HEK293 (cell line): ENCODE measurements around the gene SLC26A8.

Source experiments
- CTCF ChIA-PET: fragments of 350-600 bp; formaldehyde crosslinking; extraction: SDS; loops from one replicate; lab custom pipeline; 2021; ENCODE audit warnings: antibody characterized with exemption; lab: Yijun Ruan, JAX
- POLR2A ChIA-PET: fragments of 300-600 bp; formaldehyde crosslinking; extraction: SDS; loops from one replicate; lab custom pipeline; 2020; ENCODE audit warnings: antibody characterized with exemption, inconsistent platforms; lab: Yijun Ruan, JAX
- H3K27ac ChIP-seq: fragments of 200-500 bp; sonication (Bioruptor generic); 2 replicates; pipeline ENCODE4 v1.5.1; 2014; ENCODE audit warnings: low read depth, low read length, control low read depth, inconsistent platforms; ENCODE audit errors: extremely low read depth
- H3K36me3 ChIP-seq, 2 experiments: fragments of 200-500 bp in 1 of 2; sonication (Bioruptor generic) in 1 of 2; 1 replicate in 1 of 2; 2 replicates in 1 of 2; pipeline ENCODE4 v1.5.1; 2014 to 2017; ENCODE audit warnings: inconsistent platforms in 2 of 2, low read length in 2 of 2; ENCODE audit not compliant: control insufficient read depth in 2 of 2, insufficient read depth in 1 of 2
- H3K4me1 ChIP-seq: fragments of 200-500 bp; sonication (Bioruptor generic); 2 replicates; pipeline ENCODE4 v1.5.1; 2014; ENCODE audit warnings: mild to moderate bottlenecking, low read length, inconsistent platforms; ENCODE audit not compliant: control insufficient read depth, insufficient read depth
- H3K4me3 ChIP-seq: 2 replicates; pipeline ENCODE4 v1.5.1; 2011; ENCODE audit warnings: low read depth, mild to moderate bottlenecking, control low read depth, low read length, moderate library complexity
- H3K9me3 ChIP-seq: fragments of 200-500 bp; sonication (Bioruptor generic); 2 replicates; pipeline ENCODE4 v1.5.1; 2014; ENCODE audit warnings: low read depth, low read length, inconsistent platforms; ENCODE audit not compliant: control insufficient read depth, insufficient read depth
- EGR2 ChIP-seq: fragments of 450-650 bp; formaldehyde crosslinking; IDR thresholded peaks from 2 replicates; pipeline ENCODE4 v1.5.1; 2016; ENCODE audit warnings: low read depth, missing biosample characterization, missing genetic modification characterization
- OSR2 ChIP-seq: fragments of 450-650 bp; formaldehyde crosslinking; IDR thresholded peaks from 2 replicates; pipeline ENCODE4 v1.5.1; 2016; ENCODE audit warnings: missing biosample characterization, missing genetic modification characterization
- PRDM1 ChIP-seq: fragments of 450-650 bp; formaldehyde crosslinking; IDR thresholded peaks from 2 replicates; pipeline ENCODE4; 2016; ENCODE audit warnings: missing biosample characterization, missing genetic modification characterization
- SALL2 ChIP-seq: fragments of 450-650 bp; formaldehyde crosslinking; IDR thresholded peaks from 2 replicates; pipeline ENCODE4 v1.5.0; 2017; ENCODE audit warnings: missing biosample characterization, mild to moderate bottlenecking, missing genetic modification characterization, borderline replicate concordance
- SCRT2 ChIP-seq: fragments of 450-650 bp; formaldehyde crosslinking; IDR thresholded peaks from 2 replicates; pipeline ENCODE4 v1.5.1; 2016; ENCODE audit warnings: missing biosample characterization, missing genetic modification characterization
- ZFP37 ChIP-seq: fragments of 450-650 bp; formaldehyde crosslinking; IDR thresholded peaks from 2 replicates; pipeline ENCODE4 v1.5.1; 2016; ENCODE audit warnings: missing biosample characterization, missing genetic modification characterization
- ZNF10 ChIP-seq: fragments of 450-650 bp; formaldehyde crosslinking; IDR thresholded peaks from 2 replicates; pipeline ENCODE4 v1.5.1; 2017; ENCODE audit warnings: missing biosample characterization, missing genetic modification characterization
- ZNF221 ChIP-seq: fragments of 450-650 bp; formaldehyde crosslinking; IDR thresholded peaks from 2 replicates; pipeline ENCODE4 v1.5.1; 2017; ENCODE audit warnings: missing biosample characterization, missing genetic modification characterization, borderline replicate concordance
- ZNF223 ChIP-seq: fragments of 450-650 bp; formaldehyde crosslinking; IDR thresholded peaks from 2 replicates; pipeline ENCODE4 v1.5.1; 2016; ENCODE audit warnings: missing biosample characterization, missing genetic modification characterization
- ZNF24 ChIP-seq: fragments of 450-650 bp; formaldehyde crosslinking; IDR thresholded peaks from 2 replicates; pipeline ENCODE4 v1.5.1; 2016; ENCODE audit warnings: missing biosample characterization, missing genetic modification characterization
- ZNF266 ChIP-seq: fragments of 450-650 bp; formaldehyde crosslinking; IDR thresholded peaks from 2 replicates; pipeline ENCODE4 v1.5.1; 2016; ENCODE audit warnings: missing biosample characterization, missing genetic modification characterization, low read depth
- ZNF292 ChIP-seq: fragments of 450-650 bp; formaldehyde crosslinking; IDR thresholded peaks from 2 replicates; pipeline ENCODE4 v1.5.1; 2016; ENCODE audit warnings: low read depth, missing biosample characterization, missing genetic modification characterization, borderline replicate concordance
- ZNF311 ChIP-seq: fragments of 450-650 bp; formaldehyde crosslinking; IDR thresholded peaks from 2 replicates; pipeline ENCODE4 v1.5.1; 2017; ENCODE audit warnings: missing biosample characterization, missing genetic modification characterization, borderline replicate concordance
- ZNF324 ChIP-seq: fragments of 450-650 bp; formaldehyde crosslinking; IDR thresholded peaks from 2 replicates; pipeline ENCODE4 v1.5.1; 2016; ENCODE audit warnings: missing biosample characterization, missing genetic modification characterization
- ZNF404 ChIP-seq: fragments of 450-650 bp; formaldehyde crosslinking; IDR thresholded peaks from 2 replicates; pipeline ENCODE4 v1.5.1; 2017; ENCODE audit warnings: missing biosample characterization, missing genetic modification characterization
- ZNF501 ChIP-seq: fragments of 450-650 bp; formaldehyde crosslinking; IDR thresholded peaks from 2 replicates; pipeline ENCODE4 v1.5.1; 2016; ENCODE audit warnings: missing biosample characterization, missing genetic modification characterization
- ZNF529 ChIP-seq: fragments of 450-650 bp; formaldehyde crosslinking; IDR thresholded peaks from 2 replicates; pipeline ENCODE4 v1.5.1; 2017; ENCODE audit warnings: missing genetic modification characterization, missing biosample characterization; ENCODE audit not compliant: insufficient replicate concordance
- ZNF544 ChIP-seq: fragments of 450-650 bp; formaldehyde crosslinking; IDR thresholded peaks from 2 replicates; pipeline ENCODE4 v1.5.0; 2017; ENCODE audit warnings: missing biosample characterization, missing genetic modification characterization
- ZNF660 ChIP-seq: fragments of 450-650 bp; IDR thresholded peaks from 2 replicates; pipeline ENCODE4 v1.5.1; 2018; ENCODE audit warnings: missing biosample characterization, mild to moderate bottlenecking, missing genetic modification characterization
- ZNF677 ChIP-seq: fragments of 450-650 bp; IDR thresholded peaks from 2 replicates; pipeline ENCODE4 v1.5.0; 2018; ENCODE audit warnings: missing biosample characterization, mild to moderate bottlenecking, missing genetic modification characterization, moderate library complexity
- ZNF776 ChIP-seq: fragments of 450-650 bp; formaldehyde crosslinking; IDR thresholded peaks from 2 replicates; pipeline ENCODE4 v1.5.0; 2017; ENCODE audit warnings: missing biosample characterization, missing genetic modification characterization, borderline replicate concordance
- TF ChIP-seq, protein P1 (sequence below): fragments of 450-650 bp; formaldehyde crosslinking; IDR thresholded peaks from 2 replicates; pipeline ENCODE4 v1.5.1; 2017; ENCODE audit warnings: missing biosample characterization, mild to moderate bottlenecking, missing genetic modification characterization, moderate library complexity
- TF ChIP-seq, protein P2 (sequence below): fragments of 450-650 bp; formaldehyde crosslinking; IDR thresholded peaks from 2 replicates; pipeline ENCODE4 v1.5.1; 2016; ENCODE audit warnings: missing biosample characterization, missing genetic modification characterization
- TF ChIP-seq, protein P3 (sequence below): fragments of 450-650 bp; formaldehyde crosslinking; IDR thresholded peaks from 2 replicates; pipeline ENCODE4 v1.5.1; 2016; ENCODE audit warnings: missing biosample characterization, missing genetic modification characterization

SLC26A8 gene

DNA sequence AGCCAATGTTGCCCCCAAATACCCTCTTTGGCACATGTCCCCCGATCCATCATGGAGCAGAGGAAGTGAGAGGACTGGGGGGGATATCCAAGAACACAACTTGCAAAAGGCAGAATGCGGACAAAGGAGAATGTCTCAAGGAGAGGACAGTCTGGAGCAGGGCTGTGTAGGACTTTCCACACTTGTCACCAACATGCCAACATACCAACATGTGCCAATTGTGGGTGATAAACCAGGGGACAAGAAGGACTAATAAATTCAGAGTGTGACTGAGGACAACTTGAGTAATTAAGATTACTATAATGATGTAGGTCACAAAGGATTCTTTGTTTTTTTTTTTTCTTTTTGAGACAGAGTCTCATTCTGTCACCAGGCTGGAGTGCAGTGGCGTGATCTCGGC, 8.8 kb downstream of the SLC26A8 start:
- Histone ChIP-seq H3K9me3 (no peaks in the 10 kb centered on the region), H3K4me3 (no peak overlapping the region), H3K4me1 (peaks cover 3% of the 10 kb centered on the region; the same call in 1 of the 2 replicates)
- POLR2A ChIA-PET: no interaction called here
- no peak for TF ChIP-seq OSR2
- TF ChIP-seq ZNF24: no peak
- no peak for TF ChIP-seq ZFP37 (tag by site-specific recombination)
- TF ChIP-seq ZNF311 (tag by site-specific recombination): no peak
- no peak for TF ChIP-seq EGR2 (tag by site-specific recombination)
- TF ChIP-seq ZNF677 (tag by site-specific recombination): no peak
- TF ChIP-seq ZNF660 (tag by site-specific recombination): no peak
- no peak for TF ChIP-seq ZNF223 (tag by site-specific recombination)
- no peak for TF ChIP-seq SALL2
- no peak for TF ChIP-seq ZNF501 (tag by site-specific recombination)
- no peak for TF ChIP-seq ZNF529 (tag by site-specific recombination)
- TF ChIP-seq ZNF776: no peak
- TF ChIP-seq ZNF266: no peak
- TF ChIP-seq, all 188 proteins: peak for 0
- CTCF ChIA-PET: interaction anchor here (0.6 to 2.5 kb wide), 3 partner anchors 27 to 251 kb away, joined by 3 to 10 read pairs (median 3); no protein-coding TSS in a partner anchor
- Histone ChIP-seq H3K36me3 (no peaks in the 10 kb centered on the region), H3K27ac (no peak overlapping the region)

DNA sequence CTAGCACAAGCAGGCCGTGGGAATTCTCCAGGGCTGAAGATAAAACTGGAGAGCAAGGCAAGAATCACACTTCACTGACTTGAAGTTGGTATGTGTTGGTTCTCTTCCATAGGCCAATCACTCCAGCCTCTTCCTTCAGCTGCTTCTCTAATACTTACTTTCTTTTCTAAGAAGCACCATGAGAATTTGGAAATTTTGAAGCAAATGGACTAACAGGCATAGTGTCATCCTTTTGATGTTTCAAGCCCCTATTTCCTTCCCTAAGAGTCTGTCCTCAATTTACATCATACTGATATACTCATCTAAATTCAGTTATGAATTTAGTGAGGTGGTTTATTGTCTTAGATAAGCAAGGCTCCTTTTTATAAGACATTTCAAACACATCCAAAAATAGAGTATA, 24.0 kb downstream of the SLC26A8 start:
- no peaks in the 10 kb centered on the region for H3K9me3 ChIP-seq
- no peak overlapping the region for H3K27ac ChIP-seq
- CTCF ChIA-PET: interaction anchor here (0.9 to 1.1 kb wide), 2 partner anchors 94 to 95 kb away, joined by 3 to 4 read pairs; no protein-coding TSS in a partner anchor
- no peaks in the 10 kb centered on the region for H3K36me3 ChIP-seq
- TF ChIP-seq, protein P1, sequence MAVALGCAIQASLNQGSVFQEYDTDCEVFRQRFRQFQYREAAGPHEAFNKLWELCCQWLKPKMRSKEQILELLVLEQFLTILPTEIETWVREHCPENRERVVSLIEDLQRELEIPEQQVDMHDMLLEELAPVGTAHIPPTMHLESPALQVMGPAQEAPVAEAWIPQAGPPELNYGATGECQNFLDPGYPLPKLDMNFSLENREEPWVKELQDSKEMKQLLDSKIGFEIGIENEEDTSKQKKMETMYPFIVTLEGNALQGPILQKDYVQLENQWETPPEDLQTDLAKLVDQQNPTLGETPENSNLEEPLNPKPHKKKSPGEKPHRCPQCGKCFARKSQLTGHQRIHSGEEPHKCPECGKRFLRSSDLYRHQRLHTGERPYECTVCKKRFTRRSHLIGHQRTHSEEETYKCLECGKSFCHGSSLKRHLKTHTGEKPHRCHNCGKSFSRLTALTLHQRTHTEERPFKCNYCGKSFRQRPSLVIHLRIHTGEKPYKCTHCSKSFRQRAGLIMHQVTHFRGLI (tag by site-specific recombination): no peak
- TF ChIP-seq ZNF10 (tag by site-specific recombination): no peak
- no peak for TF ChIP-seq ZNF404 (tag by site-specific recombination)
- no peak for TF ChIP-seq ZNF324
- TF ChIP-seq ZNF544: no peak
- no peak for TF ChIP-seq ZNF221 (tag by site-specific recombination)
- no peak for TF ChIP-seq ZNF292
- TF ChIP-seq SCRT2: no peak
- TF ChIP-seq, protein P2, sequence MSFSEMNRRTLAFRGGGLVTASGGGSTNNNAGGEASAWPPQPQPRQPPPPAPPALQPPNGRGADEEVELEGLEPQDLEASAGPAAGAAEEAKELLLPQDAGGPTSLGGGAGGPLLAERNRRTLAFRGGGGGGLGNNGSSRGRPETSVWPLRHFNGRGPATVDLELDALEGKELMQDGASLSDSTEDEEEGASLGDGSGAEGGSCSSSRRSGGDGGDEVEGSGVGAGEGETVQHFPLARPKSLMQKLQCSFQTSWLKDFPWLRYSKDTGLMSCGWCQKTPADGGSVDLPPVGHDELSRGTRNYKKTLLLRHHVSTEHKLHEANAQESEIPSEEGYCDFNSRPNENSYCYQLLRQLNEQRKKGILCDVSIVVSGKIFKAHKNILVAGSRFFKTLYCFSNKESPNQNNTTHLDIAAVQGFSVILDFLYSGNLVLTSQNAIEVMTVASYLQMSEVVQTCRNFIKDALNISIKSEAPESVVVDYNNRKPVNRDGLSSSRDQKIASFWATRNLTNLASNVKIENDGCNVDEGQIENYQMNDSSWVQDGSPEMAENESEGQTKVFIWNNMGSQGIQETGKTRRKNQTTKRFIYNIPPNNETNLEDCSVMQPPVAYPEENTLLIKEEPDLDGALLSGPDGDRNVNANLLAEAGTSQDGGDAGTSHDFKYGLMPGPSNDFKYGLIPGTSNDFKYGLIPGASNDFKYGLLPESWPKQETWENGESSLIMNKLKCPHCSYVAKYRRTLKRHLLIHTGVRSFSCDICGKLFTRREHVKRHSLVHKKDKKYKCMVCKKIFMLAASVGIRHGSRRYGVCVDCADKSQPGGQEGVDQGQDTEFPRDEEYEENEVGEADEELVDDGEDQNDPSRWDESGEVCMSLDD (tag by site-specific recombination): no peak
- TF ChIP-seq, protein P3, sequence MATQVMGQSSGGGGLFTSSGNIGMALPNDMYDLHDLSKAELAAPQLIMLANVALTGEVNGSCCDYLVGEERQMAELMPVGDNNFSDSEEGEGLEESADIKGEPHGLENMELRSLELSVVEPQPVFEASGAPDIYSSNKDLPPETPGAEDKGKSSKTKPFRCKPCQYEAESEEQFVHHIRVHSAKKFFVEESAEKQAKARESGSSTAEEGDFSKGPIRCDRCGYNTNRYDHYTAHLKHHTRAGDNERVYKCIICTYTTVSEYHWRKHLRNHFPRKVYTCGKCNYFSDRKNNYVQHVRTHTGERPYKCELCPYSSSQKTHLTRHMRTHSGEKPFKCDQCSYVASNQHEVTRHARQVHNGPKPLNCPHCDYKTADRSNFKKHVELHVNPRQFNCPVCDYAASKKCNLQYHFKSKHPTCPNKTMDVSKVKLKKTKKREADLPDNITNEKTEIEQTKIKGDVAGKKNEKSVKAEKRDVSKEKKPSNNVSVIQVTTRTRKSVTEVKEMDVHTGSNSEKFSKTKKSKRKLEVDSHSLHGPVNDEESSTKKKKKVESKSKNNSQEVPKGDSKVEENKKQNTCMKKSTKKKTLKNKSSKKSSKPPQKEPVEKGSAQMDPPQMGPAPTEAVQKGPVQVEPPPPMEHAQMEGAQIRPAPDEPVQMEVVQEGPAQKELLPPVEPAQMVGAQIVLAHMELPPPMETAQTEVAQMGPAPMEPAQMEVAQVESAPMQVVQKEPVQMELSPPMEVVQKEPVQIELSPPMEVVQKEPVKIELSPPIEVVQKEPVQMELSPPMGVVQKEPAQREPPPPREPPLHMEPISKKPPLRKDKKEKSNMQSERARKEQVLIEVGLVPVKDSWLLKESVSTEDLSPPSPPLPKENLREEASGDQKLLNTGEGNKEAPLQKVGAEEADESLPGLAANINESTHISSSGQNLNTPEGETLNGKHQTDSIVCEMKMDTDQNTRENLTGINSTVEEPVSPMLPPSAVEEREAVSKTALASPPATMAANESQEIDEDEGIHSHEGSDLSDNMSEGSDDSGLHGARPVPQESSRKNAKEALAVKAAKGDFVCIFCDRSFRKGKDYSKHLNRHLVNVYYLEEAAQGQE: no peak
- TF ChIP-seq PRDM1 (tag by site-specific recombination): no peak
- POLR2A ChIA-PET: no interaction called here
- H3K4me3 ChIP-seq: no peak overlapping the region
- no peaks in the 10 kb centered on the region for H3K4me1 ChIP-seq
